Measurements from ENCODE around the gene SFMBT1.

- TF ChIP-seq, protein P1, sequence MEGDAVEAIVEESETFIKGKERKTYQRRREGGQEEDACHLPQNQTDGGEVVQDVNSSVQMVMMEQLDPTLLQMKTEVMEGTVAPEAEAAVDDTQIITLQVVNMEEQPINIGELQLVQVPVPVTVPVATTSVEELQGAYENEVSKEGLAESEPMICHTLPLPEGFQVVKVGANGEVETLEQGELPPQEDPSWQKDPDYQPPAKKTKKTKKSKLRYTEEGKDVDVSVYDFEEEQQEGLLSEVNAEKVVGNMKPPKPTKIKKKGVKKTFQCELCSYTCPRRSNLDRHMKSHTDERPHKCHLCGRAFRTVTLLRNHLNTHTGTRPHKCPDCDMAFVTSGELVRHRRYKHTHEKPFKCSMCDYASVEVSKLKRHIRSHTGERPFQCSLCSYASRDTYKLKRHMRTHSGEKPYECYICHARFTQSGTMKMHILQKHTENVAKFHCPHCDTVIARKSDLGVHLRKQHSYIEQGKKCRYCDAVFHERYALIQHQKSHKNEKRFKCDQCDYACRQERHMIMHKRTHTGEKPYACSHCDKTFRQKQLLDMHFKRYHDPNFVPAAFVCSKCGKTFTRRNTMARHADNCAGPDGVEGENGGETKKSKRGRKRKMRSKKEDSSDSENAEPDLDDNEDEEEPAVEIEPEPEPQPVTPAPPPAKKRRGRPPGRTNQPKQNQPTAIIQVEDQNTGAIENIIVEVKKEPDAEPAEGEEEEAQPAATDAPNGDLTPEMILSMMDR (IDR thresholded peaks at IDR 0.05) = no peak
- no peak for TF ChIP-seq POLR2A (IDR thresholded peaks at IDR 0.05)
Measured at GRCh38 chr3:53069422-53070068, 23.7 kb upstream of the SFMBT1 start.
